MM.1S (cell line): ENCODE measurements around the gene MYL1.

Experiments
- DNase-seq: peaks from one replicate; pipeline ENCODE4 v3.0.0-alpha.2; 2015
- H2AFZ ChIP-seq: fragments of 300-600 bp; sonication (generic); 2 replicates; pipeline ENCODE4 v1.6.0; 2016; ENCODE audit warnings: antibody characterized with exemption, low read length
- H3F3A ChIP-seq: fragments of 300-600 bp; sonication (generic); 2 replicates; pipeline ENCODE4 v1.6.1; 2016; ENCODE audit warnings: mild to moderate bottlenecking, antibody characterized with exemption, low read length, moderate library complexity, mixed read lengths; ENCODE audit not compliant: insufficient read depth
- H3K27ac ChIP-seq: fragments of 300-600 bp; sonication (generic); 2 replicates; pipeline ENCODE4 v1.5.1; 2016; ENCODE audit warnings: mild to moderate bottlenecking, low read length
- H3K27me3 ChIP-seq: fragments of 300-600 bp; sonication (generic); replicated peaks from 2 replicates; pipeline ENCODE4 v1.6.0; 2016; ENCODE audit warnings: low read length; ENCODE audit not compliant: insufficient read depth
- H3K36me3 ChIP-seq: fragments of 300-600 bp; sonication (generic); replicated peaks from 2 replicates; pipeline ENCODE4 v1.6.1; 2016; ENCODE audit warnings: mild to moderate bottlenecking, low read length, mixed read lengths; ENCODE audit not compliant: insufficient read depth
- H3K4me1 ChIP-seq: fragments of 300-600 bp; sonication (generic); 2 replicates; pipeline ENCODE4 v1.6.1; 2016; ENCODE audit warnings: low read length, mixed read lengths
- H3K4me2 ChIP-seq: fragments of 300-600 bp; sonication (generic); 2 replicates; pipeline ENCODE4 v1.6.0; 2016; ENCODE audit warnings: low read depth, low read length
- H3K4me3 ChIP-seq: fragments of 300-600 bp; sonication (generic); 2 replicates; pipeline ENCODE4 v1.5.1; 2016; ENCODE audit warnings: low read length, mixed read lengths
- H3K79me2 ChIP-seq: fragments of 300-600 bp; sonication (generic); 2 replicates; pipeline ENCODE4 v1.6.1; 2016; ENCODE audit warnings: mixed run types, low read length, mixed read lengths
- H3K9ac ChIP-seq: fragments of 300-600 bp; sonication (generic); 2 replicates; pipeline ENCODE4 v1.6.1; 2016; ENCODE audit warnings: low read length, mixed read lengths
- H3K9me2 ChIP-seq: fragments of 300-600 bp; sonication (generic); replicated peaks from 2 replicates; pipeline ENCODE4 v1.6.1; 2016; ENCODE audit warnings: mild to moderate bottlenecking, low read length, mixed read lengths; ENCODE audit not compliant: insufficient read depth
- H3K9me3 ChIP-seq: fragments of 300-600 bp; sonication (generic); replicated peaks from 2 replicates; pipeline ENCODE4 v1.6.1; 2016; ENCODE audit warnings: mild to moderate bottlenecking, low read length, mixed read lengths; ENCODE audit not compliant: insufficient read depth
- H4K20me1 ChIP-seq: fragments of 300-600 bp; sonication (generic); 2 replicates; pipeline ENCODE4 v1.6.1; 2016; ENCODE audit warnings: mild to moderate bottlenecking, low read length, moderate library complexity, mixed read lengths; ENCODE audit not compliant: insufficient read depth
- CTCF ChIP-seq: fragments of 300-600 bp; sonication (generic); IDR thresholded peaks from 2 replicates; pipeline ENCODE4 v1.5.1; 2016; ENCODE audit warnings: antibody characterized with exemption, low read length, mixed read lengths
- EZH2 ChIP-seq: fragments of 300-600 bp; sonication (generic); optimal IDR thresholded peaks from 2 replicates; pipeline ENCODE3; 2017; ENCODE audit warnings: low read depth, mild to moderate bottlenecking, antibody characterized with exemption, low read length, mixed read lengths
- EZH2phosphoT487 ChIP-seq: fragments of 300-600 bp; sonication (generic); IDR thresholded peaks from 2 replicates; pipeline ENCODE4 v1.6.1; 2018; ENCODE audit warnings: antibody characterized with exemption, low read length

The MYL1 gene

GRCh38 chr2:210318891-210319290 lies 3.9 kb upstream of the MYL1 start:
- no peak overlapping the region for H3K27ac ChIP-seq
- no peaks in the 10 kb centered on the region for H3K9me3 ChIP-seq
- H2AFZ ChIP-seq: no peak overlapping the region
- no peak overlapping the region for H3K4me3 ChIP-seq
- no peak overlapping the region for H3K9ac ChIP-seq
- no peaks in the 10 kb centered on the region for H3K36me3 ChIP-seq
- no peak for DNase-seq
- no peak overlapping the region for H3K4me2 ChIP-seq
- no peaks in the 10 kb centered on the region for H3K9me2 ChIP-seq
- no peaks in the 10 kb centered on the region for H3K4me1 ChIP-seq
- H3F3A ChIP-seq: no peaks in the 10 kb centered on the region
- no peaks in the 10 kb centered on the region for H4K20me1 ChIP-seq
- H3K27me3 ChIP-seq: no peaks in the 10 kb centered on the region
- TF ChIP-seq EZH2: no peak
- no peak for TF ChIP-seq CTCF
- TF ChIP-seq EZH2phosphoT487: no peak
- no peaks in the 10 kb centered on the region for H3K79me2 ChIP-seq

- Histone ChIP-seq H3K4me2 (no peak overlapping the region), H3K27me3 (no peaks in the 10 kb centered on the region), H3K4me3 (no peak overlapping the region), H3K9me2 (no peaks in the 10 kb centered on the region), H3F3A (no peaks in the 10 kb centered on the region), H3K9ac (no peak overlapping the region), H2AFZ (no peak overlapping the region), H3K4me1 (no peaks in the 10 kb centered on the region), H3K79me2 (no peaks in the 10 kb centered on the region), H3K9me3 (no peaks in the 10 kb centered on the region), H3K36me3 (no peaks in the 10 kb centered on the region), H3K27ac (no peak overlapping the region), H4K20me1 (no peaks in the 10 kb centered on the region)
- DNase-seq: no peak
- TF ChIP-seq CTCF (no peak), EZH2 (no peak), EZH2phosphoT487 (no peak)
These were observed 3.5 kb upstream of the MYL1 start for GRCh38 chr2:210318486-210318885.

GRCh38 chr2:210310550-210310949 lies 4.4 kb downstream of the MYL1 start:
- Histone ChIP-seq H3K9ac (no peak overlapping the region), H3K27ac (no peak overlapping the region), H3K79me2 (no peaks in the 10 kb centered on the region), H3K4me1 (no peaks in the 10 kb centered on the region), H3K9me2 (no peaks in the 10 kb centered on the region), H3K36me3 (no peaks in the 10 kb centered on the region), H3K9me3 (no peaks in the 10 kb centered on the region), H3K4me3 (no peak overlapping the region), H3K4me2 (no peak overlapping the region), H3F3A (no peaks in the 10 kb centered on the region), H4K20me1 (no peaks in the 10 kb centered on the region), H2AFZ (no peak overlapping the region), H3K27me3 (no peaks in the 10 kb centered on the region)
- no peak for TF ChIP-seq EZH2phosphoT487
- TF ChIP-seq EZH2: no peak
- TF ChIP-seq CTCF: no peak
- no peak for DNase-seq
